GM15510 (cell line): ENCODE data around the gene RNF4.

Experiments
- POLR2A ChIP-seq: IDR thresholded peaks from 3 replicates; pipeline ENCODE4 v1.6.1; 2011; ENCODE audit warnings: borderline replicate concordance; ENCODE audit not compliant: insufficient read length; ENCODE audit errors: extremely low read depth

RNF4 gene

DNA sequence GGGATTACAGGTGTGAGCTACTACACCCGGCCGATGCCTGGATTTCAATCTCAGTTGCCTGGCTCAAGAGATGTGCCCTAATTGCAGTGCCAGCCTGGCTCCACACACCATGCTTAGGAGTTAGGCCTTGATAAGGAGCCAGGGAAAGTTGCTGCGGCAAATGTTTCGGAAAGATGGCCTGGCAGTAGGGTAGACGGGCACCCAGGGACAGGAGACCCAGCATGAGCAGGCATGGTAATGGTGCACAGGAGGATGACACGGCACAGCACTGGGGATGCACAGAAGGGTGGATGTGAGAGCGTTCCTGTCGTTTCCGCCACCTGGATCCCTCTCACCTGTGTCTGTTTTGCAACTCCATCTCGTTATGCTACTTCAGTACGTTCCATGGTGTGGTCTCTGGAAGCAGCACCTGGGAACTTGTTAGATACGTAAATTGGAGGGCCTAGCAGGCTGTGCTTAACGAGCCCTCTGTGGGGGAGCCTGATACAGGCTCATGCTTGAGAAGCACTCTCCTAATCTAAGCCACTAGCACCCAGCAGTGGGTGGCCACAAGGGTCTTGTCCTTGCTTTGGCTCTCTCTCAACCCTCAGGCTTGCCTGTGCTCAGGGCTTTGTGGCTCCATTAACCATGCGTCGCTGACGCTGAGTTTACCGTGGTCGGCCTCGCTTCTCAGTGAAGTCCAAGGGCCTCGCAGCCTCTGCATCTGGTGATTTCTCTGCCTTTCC is 20.3 kb downstream of the RNF4 start:
- no peak for TF ChIP-seq POLR2A

DNA sequence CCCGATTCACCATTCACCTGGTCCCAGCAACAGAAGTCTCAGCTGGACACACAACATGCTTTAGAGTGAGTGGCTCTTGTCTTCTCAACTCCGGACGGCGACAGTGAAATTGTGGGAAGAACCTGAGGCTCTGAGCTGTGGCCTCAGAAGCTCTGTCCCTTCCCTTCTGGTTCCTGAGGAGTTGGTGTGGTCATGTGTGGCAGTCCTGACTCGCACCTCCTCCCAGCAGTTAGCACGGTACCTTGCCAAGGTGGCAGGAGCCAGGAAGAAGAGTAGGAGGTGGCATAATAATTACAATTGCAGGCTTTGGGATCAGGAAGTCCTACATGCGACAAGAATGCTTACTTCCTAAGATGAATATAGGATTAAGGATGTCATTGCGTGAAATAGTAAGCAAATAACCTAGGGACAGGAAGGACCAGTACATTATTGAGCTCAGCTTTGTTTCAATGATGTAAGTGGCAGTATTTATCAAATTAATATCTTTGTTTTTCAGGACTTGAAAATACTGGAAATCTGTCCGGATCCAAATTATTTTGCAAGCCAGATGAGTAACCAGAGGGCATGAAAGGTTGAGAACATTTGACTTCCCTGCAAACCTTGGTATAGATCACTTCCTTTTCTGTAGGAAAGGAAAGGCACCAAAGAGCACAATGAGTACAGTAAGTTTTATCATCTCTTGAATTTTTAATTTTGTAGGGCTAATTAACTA is 21.1 kb downstream of the RNF4 start:
- TF ChIP-seq POLR2A, result no peak

DNA sequence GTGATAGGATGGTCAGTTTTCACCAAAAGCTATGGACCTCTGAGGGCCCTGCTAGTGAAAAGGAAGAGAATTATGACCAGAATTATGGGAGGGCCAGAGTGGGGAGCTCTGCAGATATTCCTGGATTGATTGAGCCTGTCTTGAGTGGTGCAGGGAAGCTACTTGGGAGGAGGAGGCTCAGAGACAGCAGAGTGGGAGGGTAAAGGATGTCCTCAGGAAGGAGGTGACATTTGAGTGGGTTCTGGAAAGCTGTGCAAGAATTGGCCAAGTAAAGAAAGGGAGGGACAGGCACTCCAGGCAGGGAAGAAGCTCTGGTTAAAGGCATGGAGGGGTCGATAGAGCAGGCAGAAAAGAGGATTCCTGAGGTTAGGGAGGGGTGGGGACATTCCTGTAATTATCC is 24.1 kb downstream of the RNF4 start:
- TF ChIP-seq POLR2A, result no peak

DNA sequence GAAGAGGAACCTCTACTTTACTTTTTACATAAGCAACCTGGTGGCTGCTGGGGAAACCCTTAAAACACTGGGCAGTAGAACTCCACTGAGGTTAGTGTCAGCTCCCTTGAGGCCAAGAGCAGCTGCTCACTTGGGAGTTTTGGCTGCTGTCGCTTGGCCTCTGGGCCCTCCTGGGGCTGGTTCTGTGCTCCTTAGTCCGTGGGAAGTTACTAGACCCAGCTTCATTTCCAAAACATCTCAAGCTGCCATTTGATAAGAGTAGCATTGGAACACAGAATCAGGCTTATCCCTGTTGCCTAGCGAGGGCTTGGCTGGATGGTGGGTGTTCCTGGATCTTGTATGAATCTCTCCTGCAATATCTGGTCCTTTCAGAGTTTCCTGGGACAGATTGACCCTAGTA is 26.1 kb downstream of the RNF4 start:
- TF ChIP-seq POLR2A, result no peak

DNA sequence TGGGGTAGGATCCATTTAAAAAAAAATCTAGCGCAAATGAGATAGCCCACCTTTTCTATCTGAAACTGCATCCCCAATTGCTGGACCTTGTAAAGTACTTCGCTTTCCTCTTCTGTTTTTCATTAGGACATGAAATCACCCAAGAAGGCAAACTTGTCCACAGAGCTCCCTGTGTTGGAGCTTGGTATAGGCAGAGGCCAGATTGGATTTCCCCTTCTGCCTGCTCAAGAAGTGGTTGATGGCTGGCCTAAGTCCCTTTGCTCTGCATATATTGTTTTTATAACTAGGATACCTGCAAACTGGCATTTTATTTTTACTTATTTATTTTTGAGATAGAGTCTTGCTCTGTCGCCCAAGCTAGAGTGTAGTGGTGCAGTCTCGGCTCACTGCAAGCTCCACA is 28.4 kb downstream of the RNF4 start:
- no peak for TF ChIP-seq POLR2A

DNA sequence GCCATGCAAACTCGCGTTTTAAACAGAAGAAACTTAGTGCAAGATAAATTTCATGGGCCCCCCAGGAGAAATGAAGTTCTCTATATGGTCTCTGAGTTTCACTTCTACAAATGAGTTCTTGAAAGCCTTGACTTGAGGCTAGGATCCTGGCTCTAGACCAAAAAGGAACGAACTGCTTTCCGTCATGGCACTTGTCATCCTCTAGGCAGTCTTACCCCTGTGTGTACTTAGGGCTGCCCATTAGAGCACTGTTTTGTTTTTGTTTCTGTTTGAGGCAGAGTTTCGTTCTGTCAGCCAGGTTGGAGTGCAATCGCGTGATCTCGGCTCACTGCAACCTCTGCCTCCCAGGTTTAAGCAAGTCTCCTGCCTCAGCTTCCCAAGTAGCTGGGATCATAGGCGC is 29.0 kb downstream of the RNF4 start:
- no peak for TF ChIP-seq POLR2A

DNA sequence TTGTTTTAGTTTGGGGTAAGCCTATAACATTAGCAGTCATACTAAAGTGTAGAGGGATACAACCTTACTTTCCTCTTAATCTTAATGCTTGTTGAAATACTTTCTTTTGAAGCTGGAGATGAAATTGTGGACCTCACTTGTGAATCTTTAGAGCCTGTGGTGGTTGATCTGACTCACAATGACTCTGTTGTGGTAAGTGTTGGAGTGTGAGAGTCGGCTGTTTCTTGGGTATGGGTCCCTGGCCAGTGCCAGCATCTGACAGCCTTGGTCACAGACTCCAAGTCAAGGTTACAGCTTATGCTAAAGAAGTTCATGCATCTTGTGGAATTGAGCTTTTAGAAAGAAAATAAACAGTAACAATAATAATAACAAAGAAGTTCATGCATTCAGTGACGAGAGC is 31.6 kb downstream of the RNF4 start:
- no peak for TF ChIP-seq POLR2A

DNA sequence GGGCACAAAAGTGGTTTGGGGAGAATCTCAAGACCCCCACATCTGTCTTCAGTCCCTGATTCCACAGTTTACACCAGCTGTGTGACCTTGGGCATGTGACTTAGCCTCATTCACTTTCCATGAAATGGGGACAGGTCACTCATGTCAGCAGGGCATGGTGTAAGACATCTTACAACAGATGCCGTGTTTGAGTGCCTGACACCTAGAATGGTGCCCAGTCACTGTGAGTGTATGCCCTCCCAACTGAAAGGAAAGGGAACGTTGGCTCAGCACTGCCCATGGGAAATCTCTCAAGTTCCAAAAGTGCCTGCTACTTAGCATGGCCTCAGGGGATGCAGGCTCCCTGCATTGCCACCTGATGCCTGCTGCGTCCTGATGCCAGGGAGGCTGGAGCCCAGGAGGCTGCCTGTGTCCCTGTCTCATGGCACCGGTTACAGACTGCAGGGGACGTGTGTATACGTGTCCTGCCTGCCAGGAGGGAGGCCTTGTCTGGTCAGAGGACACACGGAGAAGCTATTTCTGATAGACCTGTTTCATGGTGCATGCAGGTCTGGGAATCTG is 32.2 kb downstream of the RNF4 start:
- TF ChIP-seq POLR2A, result no peak

DNA sequence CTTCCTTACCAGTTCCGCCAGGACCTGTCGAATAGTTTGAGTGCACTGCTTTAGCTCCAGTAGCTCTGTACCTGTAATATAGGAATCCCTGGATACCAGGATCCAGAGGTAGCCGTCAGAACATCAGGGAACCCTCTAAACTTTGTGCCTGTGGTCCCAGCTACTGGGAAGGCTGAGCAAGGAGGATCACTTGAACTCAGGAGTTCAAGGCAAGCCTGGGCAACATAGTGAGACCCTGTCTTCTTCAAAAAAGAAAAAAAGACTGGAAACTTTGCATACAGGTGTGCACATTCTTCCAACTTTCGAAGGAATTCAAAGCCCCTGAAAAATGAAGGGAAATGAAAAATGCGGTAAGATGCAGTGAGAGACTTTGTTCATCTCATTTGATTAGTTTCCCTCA is 34.9 kb downstream of the RNF4 start:
- TF ChIP-seq POLR2A, result no peak

DNA sequence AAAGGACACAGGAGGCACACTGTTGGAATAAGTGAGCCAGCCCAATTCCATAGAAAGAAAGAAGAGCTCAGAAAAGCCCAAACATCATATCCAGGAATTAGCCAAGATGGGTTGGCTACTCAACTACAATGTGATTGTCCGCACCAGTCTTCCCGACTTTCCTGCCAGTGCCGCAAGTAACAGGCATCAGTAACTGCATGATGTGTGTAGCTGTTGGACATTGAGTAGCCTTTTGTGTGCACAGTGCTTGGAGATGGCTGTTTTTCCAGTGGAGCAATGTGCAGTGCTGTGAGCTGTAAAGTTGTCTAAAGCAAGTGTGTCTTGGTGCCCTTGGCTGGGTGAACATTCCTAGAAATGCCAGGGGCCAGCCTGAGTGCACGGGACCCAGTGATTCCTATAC is 38.4 kb downstream of the RNF4 start:
- TF ChIP-seq POLR2A, result no peak

DNA sequence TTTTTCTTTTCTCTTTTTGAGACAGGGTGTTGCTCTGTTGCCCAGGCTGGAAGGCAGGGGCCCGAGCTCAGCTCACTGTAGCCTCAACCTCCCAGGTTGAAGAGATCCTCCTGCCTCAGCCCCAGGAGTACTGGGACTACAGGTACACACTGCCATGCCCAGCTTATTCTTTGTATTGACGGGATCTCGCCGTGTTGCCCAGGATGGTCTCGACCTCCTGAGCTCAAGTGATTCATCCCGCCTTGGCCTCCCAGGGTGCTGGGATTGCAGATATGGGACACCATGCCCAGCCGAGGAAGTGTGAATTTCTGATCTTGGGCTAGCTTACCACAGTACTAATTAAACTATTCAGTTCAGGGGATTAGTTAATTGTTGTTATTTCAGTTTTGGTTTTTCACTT is 38.9 kb downstream of the RNF4 start:
- TF ChIP-seq POLR2A, result no peak

DNA sequence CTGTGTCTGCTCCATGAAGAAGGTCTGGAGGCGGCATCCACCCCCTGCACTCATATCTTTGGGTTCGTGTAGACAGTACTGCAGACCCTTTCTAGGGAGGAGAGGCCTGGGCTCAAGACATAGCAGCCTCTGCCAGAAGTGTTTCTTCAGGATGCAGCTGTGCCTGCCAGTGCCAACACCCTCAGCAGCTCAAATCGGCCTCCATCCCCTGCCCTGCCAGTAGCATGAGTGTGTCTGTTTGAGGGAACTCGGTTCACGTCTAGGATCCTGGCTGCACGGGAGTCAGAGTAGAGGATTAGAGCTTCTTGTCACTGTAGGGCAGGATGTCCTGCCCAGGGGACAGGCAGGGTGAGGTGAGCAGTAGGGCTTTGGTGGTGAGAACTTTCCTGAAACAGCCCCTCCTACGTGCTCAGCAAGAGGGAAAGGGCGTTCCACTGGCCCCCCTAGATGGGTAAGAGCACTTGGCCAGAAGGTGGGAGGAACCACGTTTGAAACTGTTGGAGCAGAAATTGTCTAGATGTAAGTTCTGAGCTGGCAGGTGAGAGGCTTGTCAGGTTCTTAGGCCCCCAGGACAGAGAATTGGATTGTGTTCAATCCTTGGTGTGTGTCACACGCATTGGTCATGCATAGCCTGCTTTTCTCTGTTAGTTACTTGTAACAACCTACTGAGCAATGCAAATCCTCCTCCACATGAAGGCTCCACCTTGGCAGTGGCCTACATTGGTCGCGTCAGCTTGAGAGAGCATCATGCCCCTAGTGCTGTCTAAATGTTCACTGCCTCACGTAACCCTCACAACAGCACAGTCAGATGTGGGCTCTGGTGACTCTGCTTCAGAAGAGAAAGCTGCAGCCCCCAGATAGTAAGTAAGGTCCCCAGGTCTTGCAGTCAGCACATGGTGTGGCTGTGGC is 41.7 kb downstream of the RNF4 start:
- TF ChIP-seq POLR2A, result no peak

DNA sequence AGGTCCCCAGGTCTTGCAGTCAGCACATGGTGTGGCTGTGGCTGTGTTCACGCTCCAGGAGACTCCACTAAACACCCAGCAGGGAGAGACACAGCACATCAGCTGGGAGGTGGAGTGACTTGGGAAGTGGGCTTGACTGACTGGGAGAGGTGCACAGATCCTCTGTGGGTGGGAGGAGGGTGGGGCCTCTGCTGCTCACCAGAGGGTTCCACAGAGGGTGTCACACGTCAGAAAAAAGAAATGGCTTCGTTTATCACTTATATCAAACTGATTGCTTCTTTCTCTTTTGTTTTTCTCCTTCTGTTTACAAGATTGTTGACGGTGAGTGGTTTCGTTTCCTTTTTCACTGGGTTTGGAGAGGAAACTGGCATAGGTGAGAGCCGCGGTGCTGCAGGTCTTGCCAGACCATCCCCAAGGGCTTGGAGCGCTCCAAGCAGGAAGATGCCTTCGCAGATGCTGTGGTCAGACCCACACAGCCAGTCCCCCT is 42.8 kb downstream of the RNF4 start:
- TF ChIP-seq POLR2A, result no peak

DNA sequence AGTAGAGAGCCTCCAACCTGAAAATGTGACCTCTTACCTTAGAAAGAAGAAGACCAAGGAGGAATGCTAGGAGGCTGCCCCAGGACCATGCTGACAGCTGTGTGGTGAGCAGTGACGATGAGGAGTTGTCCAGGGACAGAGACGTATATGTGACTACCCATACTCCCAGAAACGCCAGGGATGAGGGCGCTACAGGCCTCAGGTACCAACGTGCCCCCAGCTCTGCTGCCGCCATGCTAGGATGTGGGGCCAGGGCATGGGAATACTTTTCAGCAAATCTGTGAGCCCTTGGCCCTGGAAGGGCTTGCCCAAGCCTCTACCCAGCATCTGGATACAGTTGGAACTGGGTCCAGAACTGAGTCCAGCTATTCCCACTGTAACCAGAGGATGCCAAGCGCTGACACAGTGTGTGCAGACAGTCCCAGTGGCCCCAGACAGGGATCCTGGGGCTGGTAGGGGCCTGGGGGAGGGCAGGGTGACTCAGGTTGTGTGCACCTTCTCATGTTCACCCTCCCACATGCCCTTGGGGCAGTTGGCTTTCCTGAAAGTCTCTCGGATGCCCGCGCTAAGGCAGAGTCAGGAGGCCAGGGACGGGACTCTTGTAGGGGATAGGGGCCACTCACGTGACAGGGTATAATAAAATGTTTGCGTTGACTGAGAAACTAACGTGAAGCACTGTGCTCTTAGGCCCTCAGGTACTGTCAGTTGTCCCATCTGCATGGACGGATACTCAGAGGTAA is 43.7 kb downstream of the RNF4 start:
- no peak for TF ChIP-seq POLR2A

DNA sequence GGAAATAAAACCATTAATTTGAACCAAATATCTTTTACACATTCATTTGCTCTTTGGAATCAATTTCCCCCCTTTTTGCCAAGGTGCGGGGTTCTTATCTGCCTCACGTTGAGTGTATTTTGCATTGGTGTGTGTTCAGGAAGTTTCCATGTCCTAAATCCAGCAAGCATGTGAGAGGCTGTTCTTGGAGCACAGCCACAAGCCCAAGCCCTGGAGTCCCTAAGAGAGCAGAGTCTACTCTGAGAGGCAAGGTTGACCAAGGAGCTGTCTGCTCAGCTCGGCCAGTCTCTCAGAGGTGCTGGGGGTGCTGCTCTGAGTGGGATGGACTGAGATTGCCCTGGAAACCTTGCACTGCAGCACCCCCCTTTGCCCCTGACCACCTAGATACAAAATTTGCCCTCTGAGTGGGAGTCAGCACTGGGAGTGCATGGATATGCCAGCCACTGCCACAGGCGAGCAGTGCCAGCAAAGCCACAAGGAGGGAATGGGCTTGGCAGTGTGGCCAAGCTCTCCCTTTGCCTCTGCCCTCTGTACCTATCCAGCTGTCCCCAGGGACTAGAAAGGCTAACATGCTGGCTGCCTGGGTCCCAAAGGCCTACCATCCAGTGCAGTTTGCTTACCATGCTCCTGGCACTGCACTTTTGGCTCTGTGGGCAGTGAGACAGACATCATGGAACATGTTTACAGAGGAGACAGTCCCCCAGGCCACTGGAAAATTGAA is 47.1 kb downstream of the RNF4 start:
- no peak for TF ChIP-seq POLR2A

DNA sequence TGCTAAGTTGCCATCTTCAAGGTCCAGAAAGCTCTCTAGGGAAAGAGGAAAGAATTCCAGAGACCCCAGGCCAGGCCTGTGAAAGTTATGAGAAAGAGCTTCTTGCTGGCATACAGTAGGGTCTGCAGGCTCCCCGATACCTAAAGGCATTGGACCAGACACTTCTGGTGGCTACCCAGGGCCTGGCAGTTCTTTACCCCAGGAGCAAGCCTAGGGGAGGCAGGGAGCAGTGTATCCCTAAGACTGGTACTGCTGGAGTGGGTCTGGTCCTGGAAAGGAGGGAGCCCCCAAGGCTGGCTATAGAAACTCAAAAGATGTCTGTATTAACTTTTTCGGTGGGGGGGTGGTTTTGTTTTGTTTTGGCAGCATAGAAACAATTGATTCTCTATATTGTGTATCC is 47.7 kb downstream of the RNF4 start:
- TF ChIP-seq POLR2A, result no peak
